GM19455 (cell line): Measurements from ENCODE around the gene EPO.
"Not testable (repeated sequence)": the region's sequence is repeated elsewhere in the genome, so short reads cannot be mapped to it uniquely, and the experiment has no call there.

Experiments used
- ATAC-seq: cut with Tn5 transposase; IDR thresholded peaks from one replicate; pipeline ENCODE4 v1.9.1; 2021; ENCODE audit not compliant: unreplicated experiment

Gene EPO

DNA sequence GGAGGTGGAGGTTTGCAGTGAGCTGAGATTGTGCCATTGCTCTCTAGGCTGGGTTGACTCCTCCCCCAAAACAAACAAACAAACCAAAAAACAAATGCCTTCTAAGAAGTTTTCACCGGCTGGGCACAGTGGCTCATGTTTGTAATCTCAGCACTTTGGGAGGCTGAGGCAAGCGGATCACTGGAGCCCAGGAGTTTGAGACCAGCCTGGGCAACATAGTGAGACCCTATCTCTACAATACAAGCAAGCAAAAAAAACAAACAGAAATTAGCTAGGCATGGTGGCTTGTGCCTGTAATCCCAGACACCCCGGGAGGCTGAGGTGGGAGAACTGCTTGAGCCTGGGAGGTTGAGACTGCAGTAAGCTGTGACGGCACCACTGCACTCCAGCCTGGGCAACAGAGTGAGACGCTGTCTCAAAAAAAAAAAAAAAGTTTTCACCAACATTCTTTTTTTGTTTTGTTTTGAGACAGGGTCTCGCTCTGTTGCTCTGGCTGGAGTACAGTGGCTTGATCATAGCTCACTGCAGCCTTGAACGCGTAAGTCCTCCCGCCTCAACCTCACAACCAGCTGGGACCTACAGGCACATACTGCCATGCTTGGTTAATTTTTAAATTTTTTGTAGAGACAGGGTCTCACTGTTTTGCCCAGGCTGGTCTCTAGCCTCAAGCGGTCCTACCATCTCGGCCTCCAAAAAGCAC, 11.8 kb downstream of the EPO start:
- ATAC-seq, result no peak

DNA sequence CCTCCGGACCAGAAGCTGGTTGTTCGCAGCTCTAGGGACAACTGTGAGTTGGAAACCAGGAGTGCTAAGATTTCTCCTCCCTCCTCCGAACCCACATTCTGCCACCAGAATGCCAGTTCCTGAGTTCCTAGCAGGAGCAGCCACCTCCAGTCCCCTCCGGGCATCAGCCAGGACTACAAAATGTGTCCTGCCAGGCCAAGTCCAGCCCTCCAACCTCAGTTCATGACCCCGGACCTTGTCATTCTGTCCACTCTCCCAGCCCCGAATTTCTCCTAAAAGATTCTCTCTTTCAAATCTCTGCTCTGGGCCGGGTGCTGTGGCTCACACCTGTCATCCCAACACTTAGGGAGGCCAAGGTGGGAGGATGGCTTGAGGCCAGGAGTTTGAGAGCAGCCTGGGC, 15.5 kb downstream of the EPO start:
- no peak for ATAC-seq

DNA sequence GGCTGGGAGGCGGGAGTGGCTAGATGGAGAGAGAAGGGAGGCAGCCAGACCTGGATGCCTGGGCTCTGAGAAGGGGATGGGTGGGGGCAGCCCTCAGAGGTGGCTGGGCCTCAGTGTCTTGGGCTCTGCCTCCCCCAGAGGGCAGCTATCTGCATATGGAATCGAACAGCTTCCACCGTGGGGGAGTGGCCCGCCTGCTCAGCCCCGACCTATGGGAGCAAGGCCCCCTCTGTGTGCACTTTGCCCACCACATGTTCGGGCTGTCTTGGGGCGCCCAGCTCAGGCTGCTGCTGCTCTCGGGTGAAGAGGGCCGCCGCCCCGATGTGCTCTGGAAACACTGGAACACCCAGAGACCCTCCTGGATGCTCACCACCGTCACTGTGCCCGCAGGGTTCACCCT, 16.4 kb downstream of the EPO start:
- ATAC-seq, result no peak

DNA sequence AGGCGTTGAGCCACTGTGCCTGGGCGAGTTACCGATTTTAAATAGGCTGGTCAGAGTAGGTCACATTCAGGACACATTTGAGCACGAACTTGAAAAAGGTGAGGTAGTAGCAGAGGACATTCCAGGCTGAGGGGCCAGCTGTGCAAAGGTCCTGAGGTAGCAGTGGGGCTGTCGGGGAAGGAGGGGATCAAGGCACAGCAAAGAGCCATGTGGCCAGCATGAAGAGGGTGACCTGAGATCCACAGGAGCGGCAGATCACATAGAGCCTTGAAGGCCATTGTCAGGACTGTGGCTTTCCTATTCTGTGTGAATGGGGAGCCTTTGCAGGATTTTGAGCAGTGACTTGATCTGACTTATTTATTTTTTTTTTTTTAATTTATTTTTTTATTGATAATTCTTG, 19.7 kb downstream of the EPO start:
- ATAC-seq, result no peak

DNA sequence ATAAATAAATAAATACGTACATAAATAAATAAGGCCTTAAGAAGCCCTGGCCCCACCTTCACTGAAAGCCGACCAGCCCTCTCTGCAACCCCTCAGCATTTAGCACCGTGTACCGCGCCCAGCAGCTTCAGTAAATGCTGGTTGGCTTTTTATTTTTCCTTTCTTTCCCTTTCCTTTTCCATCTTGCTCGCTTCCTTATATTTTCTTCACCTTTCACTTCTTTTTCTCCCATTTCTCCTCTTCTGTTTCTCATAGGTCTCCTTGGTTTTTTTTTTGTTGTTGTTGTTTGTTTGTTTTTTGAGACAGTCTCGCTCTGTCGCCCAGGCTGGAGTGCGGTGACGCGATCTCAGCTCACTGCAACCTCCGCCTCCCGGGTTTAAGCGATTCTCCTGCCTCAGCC, 24.3 kb downstream of the EPO start:
- ATAC-seq, result no peak

DNA sequence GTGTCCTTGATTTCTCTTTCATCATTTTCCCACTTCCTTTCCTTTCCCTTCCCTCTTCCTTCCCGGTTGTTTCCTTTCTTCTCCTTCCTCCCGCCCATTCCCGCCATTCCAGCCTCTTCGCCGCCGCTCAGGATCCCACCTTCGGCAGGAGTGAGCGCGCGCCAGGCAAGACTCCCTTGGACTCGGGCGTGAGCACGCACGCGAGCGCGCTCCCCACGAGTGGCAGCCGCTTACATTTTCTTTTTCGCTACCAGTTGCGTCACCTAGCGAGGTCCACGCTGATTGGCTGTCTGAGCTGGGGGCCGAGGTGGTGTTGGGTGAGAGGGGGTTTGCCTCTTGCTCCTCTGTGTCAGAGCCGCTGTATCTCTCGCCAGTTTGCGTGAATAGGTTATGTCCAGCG, 24.9 kb downstream of the EPO start:
- no peak for ATAC-seq

DNA sequence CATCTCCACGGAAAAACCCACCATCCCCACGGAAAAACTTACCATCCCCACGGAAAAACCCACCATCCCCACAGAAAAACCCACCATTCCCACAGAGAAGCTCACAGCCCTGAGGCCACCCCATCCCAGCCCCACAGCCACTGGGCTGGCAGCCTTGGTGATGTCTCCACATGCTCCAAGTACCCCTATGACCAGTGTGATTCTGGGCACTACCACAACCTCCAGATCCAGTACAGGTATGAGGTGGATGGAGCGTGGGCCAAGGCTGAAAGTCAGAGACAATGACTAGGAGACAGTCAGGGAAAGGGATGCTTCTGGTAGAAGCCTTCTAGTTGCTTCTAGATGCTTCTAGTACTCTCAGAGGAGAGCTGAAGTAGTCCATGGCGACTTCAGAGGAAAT, 32.7 kb downstream of the EPO start:
- ATAC-seq, result no peak

DNA sequence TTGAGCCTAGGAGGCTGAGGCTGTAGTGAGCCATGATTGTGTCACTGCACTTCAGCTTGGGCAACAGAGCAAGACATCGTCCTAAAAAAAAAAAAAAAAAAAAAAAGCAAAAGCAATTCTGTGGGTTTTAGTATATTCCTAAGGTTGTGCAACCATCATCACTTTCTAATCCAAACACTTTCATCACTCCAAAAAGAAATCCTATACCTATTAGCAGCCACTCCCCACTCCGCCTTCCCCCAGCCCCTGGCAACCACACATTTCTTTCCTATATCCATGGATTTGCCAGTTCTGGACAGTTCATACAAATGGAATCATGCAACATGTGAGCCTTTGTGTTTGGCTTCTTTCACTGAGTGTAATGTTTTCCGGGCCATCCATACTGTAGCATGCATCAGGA, 33.5 kb downstream of the EPO start:
- no peak for ATAC-seq

DNA sequence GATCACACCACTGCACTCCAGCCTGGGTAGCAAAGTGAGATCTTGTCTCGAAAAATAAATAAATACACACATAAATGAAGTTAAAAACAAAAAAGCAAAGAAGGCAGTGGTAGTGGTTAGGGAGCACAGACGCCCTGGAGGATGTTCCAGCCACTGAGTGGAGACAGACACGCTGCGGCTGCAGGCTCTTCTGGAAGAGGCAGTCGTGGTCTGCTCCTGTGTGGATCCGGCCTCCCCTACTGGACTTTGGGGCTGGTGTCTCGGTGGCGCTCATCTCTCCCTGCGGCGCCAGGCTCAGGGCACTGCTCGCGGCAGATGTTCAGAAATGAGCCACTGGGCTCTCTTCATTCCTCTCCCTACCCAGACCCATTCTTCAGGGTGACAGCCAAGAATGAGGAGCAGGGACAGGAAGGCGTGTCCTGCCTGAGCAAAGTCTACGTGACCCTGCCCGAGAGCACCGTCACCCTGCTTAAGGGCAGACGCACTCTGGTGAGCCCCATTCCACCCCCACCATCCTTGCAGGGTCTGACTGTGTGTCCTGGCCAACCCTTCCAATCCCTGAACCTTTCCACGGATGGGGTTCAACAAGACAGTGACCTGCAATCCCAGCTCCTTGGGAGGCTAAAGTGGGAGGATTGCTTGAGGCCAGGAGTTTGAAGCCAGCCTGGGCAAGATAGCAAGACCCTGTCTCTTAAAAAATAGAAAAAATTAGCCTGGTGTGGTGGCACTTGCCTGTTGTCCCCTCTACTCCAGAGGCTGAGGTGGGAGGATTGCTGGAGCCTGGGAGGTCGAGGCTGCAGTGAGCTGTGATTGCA, 39.3 kb downstream of the EPO start:
- no peak for ATAC-seq

DNA sequence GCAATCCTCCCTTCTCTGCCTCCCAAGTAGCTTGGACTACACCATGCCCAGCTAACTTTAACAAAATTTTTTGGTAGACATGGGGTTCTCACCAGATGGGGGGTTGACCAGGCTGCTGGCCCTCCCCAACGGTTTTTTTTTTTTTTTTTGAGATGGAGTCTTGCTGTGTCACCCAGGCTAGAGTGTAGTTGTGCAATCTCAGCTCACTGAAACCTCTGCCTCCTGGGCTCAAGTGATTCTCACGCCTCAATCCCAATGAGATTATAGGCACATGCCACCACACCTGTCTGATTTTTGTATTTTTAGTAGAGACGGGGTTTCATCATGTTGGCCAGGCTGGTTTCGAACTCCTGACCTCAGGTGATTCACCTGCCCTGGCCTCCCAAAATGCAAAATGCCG, 42.6 kb downstream of the EPO start:
- not testable (repeated sequence) for ATAC-seq

DNA sequence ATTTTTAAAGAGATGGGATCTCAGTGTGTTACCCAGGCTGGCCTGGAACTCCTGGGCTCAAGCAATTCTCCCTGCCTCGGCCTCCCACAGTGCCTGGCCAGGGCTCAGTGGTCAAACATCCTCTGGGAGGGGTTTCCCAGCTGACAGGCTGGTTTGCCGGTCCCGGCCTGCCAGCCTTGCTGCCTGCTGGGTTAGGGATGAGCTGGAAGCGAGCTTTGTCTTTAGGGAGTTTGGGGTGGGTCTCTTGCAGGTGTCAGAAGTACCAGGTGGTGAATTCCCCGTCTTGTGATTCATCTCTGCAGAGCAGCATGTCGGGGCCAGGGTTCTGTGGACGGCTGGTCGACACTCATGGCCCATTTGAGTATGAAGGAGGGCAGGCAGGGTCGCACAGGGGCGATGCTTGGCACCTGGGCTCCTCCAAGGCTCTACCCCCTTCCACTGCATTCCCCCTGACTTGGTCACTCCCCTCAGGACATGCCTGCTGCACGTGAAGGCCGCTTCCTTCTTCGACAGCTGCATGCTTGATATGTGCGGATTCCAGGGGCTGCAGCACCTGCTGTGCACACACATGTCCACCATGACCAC, 43.4 kb downstream of the EPO start:
- no peak for ATAC-seq

DNA sequence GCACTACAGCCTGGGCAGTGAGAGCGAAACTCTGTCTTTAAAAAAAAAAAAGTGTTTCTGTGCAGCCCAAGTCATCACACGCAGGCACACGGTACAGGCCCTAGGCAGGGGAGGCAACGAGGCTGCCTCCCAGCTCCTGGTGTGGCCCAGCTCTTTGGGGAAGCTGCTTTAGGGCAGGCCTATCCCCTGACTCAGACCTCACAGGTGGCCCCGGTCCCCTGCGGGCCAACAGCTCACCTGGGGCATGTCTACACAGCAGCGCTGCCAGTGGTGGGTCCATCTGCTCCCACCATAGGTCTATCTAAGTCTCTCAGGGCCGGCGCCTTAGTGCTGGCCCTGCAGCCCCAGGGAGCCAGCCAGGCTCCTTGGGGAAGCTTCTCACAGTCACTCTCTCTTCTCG, 44.6 kb downstream of the EPO start:
- no peak for ATAC-seq

DNA sequence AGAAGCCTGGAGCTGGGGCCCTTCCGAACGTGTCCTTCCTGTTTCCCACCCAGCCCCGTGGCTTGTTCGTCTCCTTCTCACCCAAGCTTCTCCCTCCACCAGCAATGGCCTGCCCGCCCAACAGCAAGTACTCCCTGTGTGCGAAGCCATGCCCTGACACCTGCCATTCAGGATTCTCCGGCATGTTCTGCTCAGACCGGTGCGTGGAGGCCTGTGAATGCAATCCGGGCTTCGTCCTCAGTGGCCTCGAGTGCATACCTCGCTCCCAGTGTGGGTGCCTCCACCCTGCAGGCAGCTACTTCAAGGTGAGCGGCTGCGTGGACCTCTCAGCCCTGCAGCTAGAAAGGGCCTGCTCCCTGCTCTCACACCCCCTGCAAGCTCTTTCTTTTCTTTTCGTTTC, 45.0 kb downstream of the EPO start:
- ATAC-seq, result no peak

DNA sequence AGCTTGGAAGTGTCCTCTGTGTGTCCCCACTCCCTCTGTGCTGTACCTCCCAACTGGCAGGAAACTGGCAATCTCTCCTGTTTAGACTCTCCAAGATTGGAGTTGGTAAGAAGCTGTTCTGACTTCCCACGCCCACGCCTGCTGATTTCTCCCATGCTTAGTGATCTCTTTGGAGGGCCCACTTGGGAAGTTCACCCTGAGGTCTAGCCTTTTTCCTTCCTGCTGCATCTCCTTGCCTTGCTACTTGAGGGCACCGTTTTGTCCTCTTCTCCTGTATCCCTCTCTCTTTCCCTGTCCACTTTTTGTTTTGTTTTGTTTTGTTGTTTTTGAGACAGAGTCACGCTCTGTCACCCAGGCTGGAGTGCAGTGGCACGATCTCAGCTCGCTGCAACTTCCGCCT, 48.5 kb downstream of the EPO start:
- no peak for ATAC-seq
